HepG2 (cell line): ENCODE measurements around the gene IL6ST. TPM values are rescaled to one million over a fixed set of nuclear protein-coding genes. Genes with fewer than 3 reads are reported as not detected.

ENCODE experiments used
- KDM5A ChIP-seq: fragments of 200-600 bp; sonication (generic); IDR thresholded peaks from 2 replicates; pipeline ENCODE4 v1.7.0; 2018; ENCODE audit warnings: antibody characterized with exemption, mild to moderate bottlenecking, low read length, borderline replicate concordance
- MBD4 ChIP-seq: IDR thresholded peaks from 2 replicates; pipeline ENCODE4 v1.6.1; 2012; ENCODE audit warnings: low read length, inconsistent platforms, borderline replicate concordance
- NAIF1 ChIP-seq: sonication (generic); formaldehyde crosslinking; IDR thresholded peaks from 2 replicates; pipeline ENCODE4 v1.5.0; 2020; ENCODE audit warnings: mild to moderate bottlenecking, missing genetic modification reagents, borderline replicate concordance
- NR2F6 ChIP-seq, 2 experiments: IDR thresholded peaks; 2 replicates each; pipeline ENCODE4 v1.6.1; 2016; ENCODE audit warnings: antibody characterized with exemption in 1 of 2, mild to moderate bottlenecking in 1 of 2
- PCBP1 ChIP-seq: fragments of 200-400 bp; formaldehyde crosslinking; IDR thresholded peaks from 2 replicates; pipeline ENCODE4 v1.6.1; 2017; ENCODE audit warnings: mild to moderate bottlenecking, low read depth, low read length, borderline replicate concordance
- SMARCE1 ChIP-seq: fragments of 450-650 bp; IDR thresholded peaks from 2 replicates; pipeline ENCODE4 v1.6.1; 2017; ENCODE audit warnings: borderline replicate concordance
- STAG1 ChIP-seq: sonication (generic); formaldehyde crosslinking; IDR thresholded peaks from 2 replicates; pipeline ENCODE4 v1.4.0; 2020; ENCODE audit warnings: missing genetic modification reagents
- ZNF232 ChIP-seq: sonication (generic); formaldehyde crosslinking; IDR thresholded peaks from 2 replicates; pipeline ENCODE4 v1.4.0; 2020; ENCODE audit warnings: missing genetic modification reagents, borderline replicate concordance
- ZNF33B ChIP-seq: sonication (generic); formaldehyde crosslinking; IDR thresholded peaks from 2 replicates; pipeline ENCODE4 v1.5.1; 2020; ENCODE audit warnings: mild to moderate bottlenecking, missing genetic modification reagents
- ZNF383 ChIP-seq: sonication (generic); formaldehyde crosslinking; IDR thresholded peaks from 2 replicates; pipeline ENCODE4 v1.4.0; 2020; ENCODE audit warnings: missing genetic modification reagents, mild to moderate bottlenecking, borderline replicate concordance
- ZNF451 ChIP-seq: sonication (generic); formaldehyde crosslinking; IDR thresholded peaks from 2 replicates; pipeline ENCODE4 v1.5.0; 2020; ENCODE audit warnings: mild to moderate bottlenecking, missing genetic modification reagents
- ZNF569 ChIP-seq: sonication (generic); formaldehyde crosslinking; IDR thresholded peaks from 2 replicates; pipeline ENCODE4 v1.5.0; 2020; ENCODE audit warnings: mild to moderate bottlenecking, missing genetic modification reagents, moderate library complexity, borderline replicate concordance
- ZNF724P ChIP-seq: sonication (generic); formaldehyde crosslinking; IDR thresholded peaks from 2 replicates; pipeline ENCODE4 v1.8.0; 2022; ENCODE audit warnings: missing genetic modification reagents, borderline replicate concordance
- polyA plus RNA-seq, 8 experiments: library from polyadenylated mRNA; depleted of rRNA in 3 of 8; stranded (reverse) in 7 of 8; unstranded in 1 of 8; fragments of >200 nt; fragmentation: Illumina TruSeq in 4 of 8; extraction: Trizol in 4 of 8; gene quantifications; 2 replicates each; pipeline versions ENCODE4 v1.2.1 to v1.2.3, GENCODE V29; 2011 to 2016; ENCODE audit warnings: low read depth in 4 of 8, missing spikeins in 1 of 8, mixed read lengths in 1 of 8; ENCODE audit not compliant: insufficient read depth in 1 of 8
- total RNA-seq, 5 experiments: library from RNA; depleted of rRNA; stranded (reverse); fragments of >200 nt; fragmentation: Illumina TruSeq; extraction: Trizol; gene quantifications; 2 replicates each; pipeline ENCODE4 v1.2.3, GENCODE V29; 2016; ENCODE audit warnings: low read depth in 1 of 5
- TF ChIP-seq, protein P1 (sequence below): sonication (generic); formaldehyde crosslinking; IDR thresholded peaks from 2 replicates; pipeline ENCODE4 v1.5.0; 2020; ENCODE audit warnings: mild to moderate bottlenecking, low read depth, missing genetic modification reagents, borderline replicate concordance
- TF ChIP-seq, protein P2 (sequence below): sonication (generic); formaldehyde crosslinking; IDR thresholded peaks from 2 replicates; pipeline ENCODE4 v1.4.0; 2020; ENCODE audit warnings: low read depth, missing genetic modification reagents
- TF ChIP-seq, protein P3 (sequence below), 2 experiments: fragments of 450-650 bp in 1 of 2; sonication (generic) in 1 of 2; formaldehyde crosslinking in 1 of 2; IDR thresholded peaks; 2 replicates each; pipeline versions ENCODE4 v1.6.1 to v1.8.0; 2016 to 2022; ENCODE audit warnings: antibody characterized with exemption in 1 of 2, mild to moderate bottlenecking in 1 of 2, missing genetic modification reagents in 1 of 2

Gene IL6ST
- total and polyA plus RNA-seq, 2 of the 13 experiments (the other 11 are each of a cell fraction or from before 2014, with no cell fraction given) = 66.6 to 166 TPM

- TF ChIP-seq, protein P1, sequence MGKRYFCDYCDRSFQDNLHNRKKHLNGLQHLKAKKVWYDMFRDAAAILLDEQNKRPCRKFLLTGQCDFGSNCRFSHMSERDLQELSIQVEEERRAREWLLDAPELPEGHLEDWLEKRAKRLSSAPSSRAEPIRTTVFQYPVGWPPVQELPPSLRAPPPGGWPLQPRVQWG (CRISPR knock-in tag) = no peak
- TF ChIP-seq ZNF33B (CRISPR knock-in tag) = no peak; the same call in 1 of the 2 replicates
- TF ChIP-seq NR2F6 (IDR thresholded peaks at IDR 0.05) = peak; percentile 99
- TF ChIP-seq NR2F6 (CRISPR knock-in tag; IDR thresholded peaks at IDR 0.05) = peak; percentile 98
- no peak; the same call in 1 of the 2 replicates for TF ChIP-seq ZNF232 (CRISPR knock-in tag)
- TF ChIP-seq, protein P2, sequence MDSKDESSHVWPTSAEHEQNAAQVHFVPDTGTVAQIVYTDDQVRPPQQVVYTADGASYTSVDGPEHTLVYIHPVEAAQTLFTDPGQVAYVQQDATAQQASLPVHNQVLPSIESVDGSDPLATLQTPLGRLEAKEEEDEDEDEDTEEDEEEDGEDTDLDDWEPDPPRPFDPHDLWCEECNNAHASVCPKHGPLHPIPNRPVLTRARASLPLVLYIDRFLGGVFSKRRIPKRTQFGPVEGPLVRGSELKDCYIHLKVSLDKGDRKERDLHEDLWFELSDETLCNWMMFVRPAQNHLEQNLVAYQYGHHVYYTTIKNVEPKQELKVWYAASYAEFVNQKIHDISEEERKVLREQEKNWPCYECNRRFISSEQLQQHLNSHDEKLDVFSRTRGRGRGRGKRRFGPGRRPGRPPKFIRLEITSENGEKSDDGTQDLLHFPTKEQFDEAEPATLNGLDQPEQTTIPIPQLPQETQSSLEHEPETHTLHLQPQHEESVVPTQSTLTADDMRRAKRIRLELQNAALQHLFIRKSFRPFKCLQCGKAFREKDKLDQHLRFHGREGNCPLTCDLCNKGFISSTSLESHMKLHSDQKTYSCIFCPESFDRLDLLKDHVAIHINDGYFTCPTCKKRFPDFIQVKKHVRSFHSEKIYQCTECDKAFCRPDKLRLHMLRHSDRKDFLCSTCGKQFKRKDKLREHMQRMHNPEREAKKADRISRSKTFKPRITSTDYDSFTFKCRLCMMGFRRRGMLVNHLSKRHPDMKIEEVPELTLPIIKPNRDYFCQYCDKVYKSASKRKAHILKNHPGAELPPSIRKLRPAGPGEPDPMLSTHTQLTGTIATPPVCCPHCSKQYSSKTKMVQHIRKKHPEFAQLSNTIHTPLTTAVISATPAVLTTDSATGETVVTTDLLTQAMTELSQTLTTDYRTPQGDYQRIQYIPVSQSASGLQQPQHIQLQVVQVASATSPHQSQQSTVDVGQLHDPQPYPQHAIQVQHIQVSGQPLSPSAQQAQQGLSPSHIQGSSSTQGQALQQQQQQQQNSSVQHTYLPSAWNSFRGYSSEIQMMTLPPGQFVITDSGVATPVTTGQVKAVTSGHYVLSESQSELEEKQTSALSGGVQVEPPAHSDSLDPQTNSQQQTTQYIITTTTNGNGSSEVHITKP (CRISPR knock-in tag) = 0 out of 2 replicates have a peak, but pooled peaks have one; percentile 48
- TF ChIP-seq ZNF569 (CRISPR knock-in tag) = no peak
- TF ChIP-seq, protein P3, sequence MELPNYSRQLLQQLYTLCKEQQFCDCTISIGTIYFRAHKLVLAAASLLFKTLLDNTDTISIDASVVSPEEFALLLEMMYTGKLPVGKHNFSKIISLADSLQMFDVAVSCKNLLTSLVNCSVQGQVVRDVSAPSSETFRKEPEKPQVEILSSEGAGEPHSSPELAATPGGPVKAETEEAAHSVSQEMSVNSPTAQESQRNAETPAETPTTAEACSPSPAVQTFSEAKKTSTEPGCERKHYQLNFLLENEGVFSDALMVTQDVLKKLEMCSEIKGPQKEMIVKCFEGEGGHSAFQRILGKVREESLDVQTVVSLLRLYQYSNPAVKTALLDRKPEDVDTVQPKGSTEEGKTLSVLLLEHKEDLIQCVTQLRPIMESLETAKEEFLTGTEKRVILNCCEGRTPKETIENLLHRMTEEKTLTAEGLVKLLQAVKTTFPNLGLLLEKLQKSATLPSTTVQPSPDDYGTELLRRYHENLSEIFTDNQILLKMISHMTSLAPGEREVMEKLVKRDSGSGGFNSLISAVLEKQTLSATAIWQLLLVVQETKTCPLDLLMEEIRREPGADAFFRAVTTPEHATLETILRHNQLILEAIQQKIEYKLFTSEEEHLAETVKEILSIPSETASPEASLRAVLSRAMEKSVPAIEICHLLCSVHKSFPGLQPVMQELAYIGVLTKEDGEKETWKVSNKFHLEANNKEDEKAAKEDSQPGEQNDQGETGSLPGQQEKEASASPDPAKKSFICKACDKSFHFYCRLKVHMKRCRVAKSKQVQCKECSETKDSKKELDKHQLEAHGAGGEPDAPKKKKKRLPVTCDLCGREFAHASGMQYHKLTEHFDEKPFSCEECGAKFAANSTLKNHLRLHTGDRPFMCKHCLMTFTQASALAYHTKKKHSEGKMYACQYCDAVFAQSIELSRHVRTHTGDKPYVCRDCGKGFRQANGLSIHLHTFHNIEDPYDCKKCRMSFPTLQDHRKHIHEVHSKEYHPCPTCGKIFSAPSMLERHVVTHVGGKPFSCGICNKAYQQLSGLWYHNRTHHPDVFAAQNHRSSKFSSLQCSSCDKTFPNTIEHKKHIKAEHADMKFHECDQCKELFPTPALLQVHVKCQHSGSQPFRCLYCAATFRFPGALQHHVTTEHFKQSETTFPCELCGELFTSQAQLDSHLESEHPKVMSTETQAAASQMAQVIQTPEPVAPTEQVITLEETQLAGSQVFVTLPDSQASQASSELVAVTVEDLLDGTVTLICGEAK (IDR thresholded peaks at IDR 0.05) = no peak
- TF ChIP-seq, protein P3 (CRISPR knock-in tag; IDR thresholded peaks at IDR 0.05) = peak; percentile 81; the same call in 1 of the 2 replicates
- peak; percentile 72 for TF ChIP-seq NAIF1 (CRISPR knock-in tag)
- no peak for TF ChIP-seq ZNF451 (CRISPR knock-in tag)
- peak; percentile 39; the same call in 1 of the 2 replicates for TF ChIP-seq KDM5A
- TF ChIP-seq MBD4 = peak; percentile 93
- TF ChIP-seq STAG1 (CRISPR knock-in tag) = peak; percentile 27
- no peak for TF ChIP-seq ZNF383
- no peak for TF ChIP-seq PCBP1
- TF ChIP-seq ZNF724P (CRISPR knock-in tag) = peak; percentile 86; the same call in 1 of the 2 replicates
- no peak for TF ChIP-seq SMARCE1
These were observed 60.6 kb downstream of the IL6ST start (continued) for GRCh38 chr5:55934115-55934613.
